Measurements from ENCODE around the gene KLF9.
A peak's percentile ranks its signal among the peaks of the same experiment; 100 is the strongest.

Gene KLF9

GRCh38 chr9:70413799-70414775 lies at the start of gene KLF9:
TSS of gene KLF9 (minus strand) at chr9:70414657. CDS start at chr9:70413363, 1,294 bp downstream.
- DNase-seq: peak; percentile 88

GRCh38 chr9:70463877-70464276 lies 49.4 kb upstream of the KLF9 start:
- DNase-seq: no peak

GRCh38 chr9:70462300-70462699 lies 47.8 kb upstream of the KLF9 start:
- DNase-seq: no peak

- no peak for DNase-seq
Observed at GRCh38 chr9:70457235-70457634, 42.8 kb upstream of the KLF9 start.

- DNase-seq: no peak
Observed at GRCh38 chr9:70455993-70456704, 41.7 kb upstream of the KLF9 start.

GRCh38 chr9:70452365-70452764 lies 37.9 kb upstream of the KLF9 start:
- DNase-seq: no peak

- no peak for DNase-seq
Observed at GRCh38 chr9:70451765-70452164, 37.3 kb upstream of the KLF9 start.

- no peak for DNase-seq
Observed at GRCh38 chr9:70450738-70451137, 36.3 kb upstream of the KLF9 start.

- DNase-seq: no peak
Observed at GRCh38 chr9:70449461-70449860, 35.0 kb upstream of the KLF9 start.

GRCh38 chr9:70448919-70449318 lies 34.5 kb upstream of the KLF9 start:
- DNase-seq: no peak

- DNase-seq: no peak
Observed at GRCh38 chr9:70444904-70445303, 30.4 kb upstream of the KLF9 start.

- no peak for DNase-seq
Observed at GRCh38 chr9:70442328-70442848, 27.9 kb upstream of the KLF9 start.

GRCh38 chr9:70441622-70442021 lies 27.2 kb upstream of the KLF9 start:
- no peak for DNase-seq

GRCh38 chr9:70439991-70440706 lies 25.7 kb upstream of the KLF9 start:
- no peak for DNase-seq

GRCh38 chr9:70438341-70438928 lies 24.0 kb upstream of the KLF9 start:
- DNase-seq: no peak

- no peak for DNase-seq
Observed at GRCh38 chr9:70435948-70436347, 21.5 kb upstream of the KLF9 start.

- no peak for DNase-seq
Observed at GRCh38 chr9:70429899-70430298, 15.4 kb upstream of the KLF9 start.

- no peak for DNase-seq
Observed at GRCh38 chr9:70428781-70429180, 14.3 kb upstream of the KLF9 start.

- DNase-seq: no peak
Observed at GRCh38 chr9:70427161-70427945, 12.9 kb upstream of the KLF9 start.

GRCh38 chr9:70425192-70425591 lies 10.7 kb upstream of the KLF9 start:
- DNase-seq: no peak

- no peak for DNase-seq
Observed at GRCh38 chr9:70422371-70423043, 8.1 kb upstream of the KLF9 start.
